ENCODE data around the gene SLC1A7.

- TF ChIP-seq POLR2A (IDR thresholded peaks at IDR 0.05; ENCODE audit: low read depth, low read length), result no peak
- TF ChIP-seq POLR2AphosphoS5 (IDR thresholded peaks at IDR 0.05; ENCODE audit: low read depth, low read length), result no peak
- no peak for TF ChIP-seq TAF1 (IDR thresholded peaks at IDR 0.05; ENCODE audit: low read depth, low read length)
Observed at GRCh38 chr1:53125122-53125521, 17.3 kb downstream of the SLC1A7 start.

Measured in GM12891 (cell line).